DMS 273 (cell line): Measurements from ENCODE around the gene GET3.
"Not testable (repeated sequence)": the region's sequence is repeated elsewhere in the genome, so short reads cannot be mapped to it uniquely, and the experiment has no call there.

Experiments used
- DNase-seq: peaks from one replicate; lab custom pipeline; 2025; ENCODE audit not compliant: unreplicated experiment; lab: John Stamatoyannopoulos, UW

Gene GET3

DNA sequence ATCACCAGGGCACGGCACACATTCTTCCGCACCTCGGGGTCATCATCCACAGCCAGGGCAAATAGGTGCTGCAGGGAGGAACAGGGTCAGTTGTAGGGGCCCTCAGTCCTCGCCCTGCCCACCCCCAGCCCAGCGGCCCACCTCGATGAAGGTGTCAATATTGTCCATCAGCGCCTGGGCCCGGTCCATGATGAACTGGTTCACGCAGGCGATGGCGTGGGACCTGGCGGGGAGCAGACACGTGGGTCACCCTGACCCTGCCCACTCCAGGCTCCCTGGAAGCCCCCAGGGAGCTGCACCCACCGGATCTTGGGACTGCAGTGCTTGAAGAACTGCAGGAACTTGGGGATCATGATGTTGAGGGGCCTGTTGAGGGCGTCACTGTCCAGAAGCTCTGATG, 22.2 kb upstream of the GET3 start:
- DNase-seq = no peak

DNA sequence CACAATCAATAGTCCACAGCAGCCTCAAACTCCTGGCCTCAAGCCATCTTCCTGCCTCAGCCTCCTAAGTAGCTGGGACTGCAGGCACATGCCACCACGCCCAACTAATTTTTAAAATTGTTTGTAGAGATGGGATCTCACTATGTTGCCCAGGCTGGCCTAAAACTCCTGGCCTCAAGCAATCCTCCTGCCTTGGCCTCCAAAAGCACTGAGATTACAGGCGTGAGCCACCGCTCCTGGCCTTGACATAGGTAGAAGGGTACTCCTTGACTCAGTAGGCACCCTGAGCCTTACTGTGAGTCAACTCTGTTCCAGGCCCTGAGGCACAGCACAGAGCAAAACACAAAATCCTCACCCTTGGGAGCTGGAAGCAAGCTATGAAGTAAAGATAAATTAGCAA, 21.4 kb upstream of the GET3 start:
- no peak for DNase-seq

DNA sequence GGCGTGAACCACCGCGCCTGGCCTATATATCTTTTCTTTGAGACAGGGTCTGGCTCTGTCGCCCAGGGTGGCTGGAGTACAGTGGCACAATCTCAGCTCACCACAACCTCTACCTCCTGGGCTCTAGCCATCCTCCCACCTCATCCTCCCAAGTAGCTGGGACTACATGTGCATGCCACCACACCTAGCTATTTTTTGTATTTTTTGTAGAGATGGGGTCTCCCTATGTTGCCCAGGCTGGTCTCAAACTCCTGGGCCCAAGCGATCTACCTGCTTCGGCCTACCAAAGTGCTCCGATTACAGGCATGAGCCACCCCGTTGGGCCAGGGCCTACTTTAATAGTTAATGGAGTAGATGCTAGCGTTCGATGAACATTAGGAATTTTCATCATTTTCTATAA, 17.0 kb upstream of the GET3 start:
- DNase-seq = no peak

DNA sequence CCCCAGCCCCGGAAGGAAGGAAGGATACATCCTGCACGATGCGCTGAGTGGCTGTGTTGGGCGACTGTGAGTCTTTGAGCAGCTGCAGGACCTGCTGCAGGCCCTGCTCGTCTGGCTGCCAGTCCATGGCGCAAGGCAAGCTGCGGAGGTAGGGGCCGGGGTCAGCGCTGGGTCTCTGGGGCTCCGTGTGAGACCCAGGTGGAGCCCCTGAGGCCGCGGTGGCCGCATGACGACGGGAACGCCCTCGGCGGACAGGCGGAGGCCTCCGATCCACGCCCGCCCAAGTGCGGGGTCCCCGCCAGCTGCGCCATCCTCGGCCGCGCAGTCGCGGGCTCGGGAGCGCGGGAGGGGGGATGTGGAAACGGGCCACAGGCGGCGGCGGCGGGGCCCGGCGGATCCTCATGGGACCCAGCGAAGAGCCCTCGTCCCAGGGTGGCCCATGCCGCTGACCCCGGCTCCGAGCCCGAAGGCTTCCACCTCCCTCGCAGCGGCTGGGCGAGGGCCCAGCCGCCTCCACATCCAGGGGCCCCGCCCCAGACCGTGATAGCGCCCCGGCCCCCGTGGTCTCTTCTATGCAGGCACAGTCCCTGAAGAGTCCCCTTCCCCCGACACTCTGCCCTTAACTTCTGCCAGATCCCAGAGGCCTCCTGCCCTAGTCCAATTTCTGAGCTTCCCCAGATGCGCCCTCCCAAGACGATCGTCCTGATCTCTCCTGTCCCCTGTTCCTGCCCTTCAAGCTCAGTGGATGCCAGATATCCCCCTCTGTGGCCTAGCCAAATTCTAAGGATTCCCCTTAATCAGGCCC, 16.2 kb upstream of the GET3 start:
- DNase-seq = peak; percentile 46

DNA sequence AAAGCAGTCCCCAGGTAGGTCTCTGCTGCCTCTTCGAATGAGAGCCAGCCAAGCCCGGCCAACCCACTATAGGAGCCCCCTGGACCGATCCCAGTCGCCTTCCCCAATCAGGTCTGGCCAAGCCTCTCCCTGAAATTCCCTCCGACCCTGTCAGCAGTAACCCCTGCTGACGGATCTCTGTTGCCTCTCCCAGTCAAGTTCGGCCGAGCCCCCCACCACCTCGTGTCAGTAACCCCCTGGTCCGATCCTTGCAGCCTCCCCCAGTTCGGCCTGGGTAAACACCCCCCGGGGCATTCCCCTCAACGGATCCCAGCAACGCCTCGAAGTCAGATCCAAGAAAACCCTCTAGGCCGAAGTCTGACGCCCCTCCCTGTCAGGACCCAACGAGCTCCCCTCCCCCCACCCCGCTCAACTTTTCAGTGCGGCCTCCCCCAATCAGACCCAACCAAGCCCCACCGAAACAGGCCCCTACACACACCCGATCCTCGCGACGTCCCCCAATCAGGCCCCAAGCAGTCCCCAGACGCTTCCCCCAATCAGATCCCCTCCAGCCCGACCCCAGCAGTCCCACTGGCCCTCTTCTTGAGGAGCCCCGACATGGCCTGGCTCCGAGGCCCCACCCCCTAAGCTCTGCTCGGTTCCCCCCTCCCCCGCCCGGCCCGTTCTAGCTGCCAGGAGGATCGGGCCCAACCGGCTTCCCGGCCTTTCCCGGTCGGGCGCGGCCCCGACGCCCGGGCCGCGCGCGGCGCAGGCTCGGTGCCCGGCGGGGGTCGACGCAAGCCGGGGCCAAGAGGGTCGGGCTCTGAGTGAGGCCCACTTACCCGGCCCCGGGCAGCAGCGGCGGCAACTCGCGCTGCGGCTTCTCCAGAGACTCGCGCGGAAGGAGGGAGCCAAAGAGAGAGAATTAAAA, 15.4 kb upstream of the GET3 start:
- peak; percentile 77 for DNase-seq

DNA sequence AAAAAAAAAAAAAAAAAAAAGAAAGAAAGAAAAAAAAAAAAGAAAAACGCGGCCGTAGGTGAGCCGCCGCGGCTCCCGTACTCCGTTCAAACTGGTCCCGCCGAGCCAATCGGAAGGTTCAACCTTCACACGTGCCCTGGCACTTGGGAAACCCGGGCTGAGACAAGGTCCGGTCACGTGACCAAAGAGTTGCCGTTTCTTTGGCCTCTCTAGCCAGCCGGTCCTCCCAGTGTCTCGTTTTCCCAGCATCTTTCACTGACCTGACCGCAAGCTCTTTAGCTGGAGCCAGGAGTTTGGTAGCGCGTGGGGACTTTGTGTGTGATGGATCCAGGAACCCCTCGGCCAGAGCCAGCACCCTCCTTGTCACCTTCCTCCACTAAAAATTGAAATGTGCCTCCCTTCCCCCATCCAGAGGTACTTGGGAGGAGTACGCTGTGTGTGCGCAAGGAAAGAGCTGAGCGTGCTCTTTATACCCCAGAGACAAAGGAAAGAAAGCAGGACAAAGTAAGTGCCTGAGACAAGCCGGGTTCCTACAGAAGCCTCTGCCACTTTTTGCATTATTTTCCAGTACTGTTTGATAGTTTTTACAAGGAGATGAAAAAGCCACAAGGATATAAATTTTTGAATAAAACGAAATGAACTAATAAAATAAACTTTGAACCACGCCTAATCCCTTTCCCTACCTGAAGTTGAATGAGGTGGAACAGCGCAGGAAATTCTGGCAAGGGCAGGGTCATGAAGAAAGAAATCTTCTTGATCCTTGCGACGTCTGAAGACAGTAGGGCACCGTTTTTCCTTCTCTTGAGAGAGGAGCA, 14.5 kb upstream of the GET3 start:
- peak; percentile 100 for DNase-seq

DNA sequence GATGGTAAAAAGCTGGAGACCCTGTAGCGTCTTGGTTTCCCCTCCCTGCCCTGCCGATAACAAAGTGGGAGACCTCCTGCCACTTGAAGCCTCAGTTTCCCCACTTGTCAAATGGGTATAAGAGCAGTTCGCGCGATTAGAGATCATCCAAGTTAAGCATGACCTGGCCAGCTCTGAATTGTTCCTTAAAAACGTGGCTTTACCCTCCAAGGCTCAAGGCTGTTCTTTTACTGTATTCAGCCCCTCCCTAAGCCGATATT, 14.0 kb upstream of the GET3 start:
- DNase-seq = peak; percentile 68

- DNase-seq = peak; percentile 92
Observed at GRCh38 chr19:12723641-12724426, 13.5 kb upstream of the GET3 start, which contains the start of gene TNPO2. Gene TNPO2, minus strand, starts transcription at chr19:12723932. Its CDS starts 2,955 bp downstream, at chr19:12720977.

GRCh38 chr19:12725612-12726011, 11.7 kb upstream of the GET3 start:
- DNase-seq = not testable (repeated sequence)

GRCh38 chr19:12726988-12727316, 10.3 kb upstream of the GET3 start:
- DNase-seq = no peak

DNA sequence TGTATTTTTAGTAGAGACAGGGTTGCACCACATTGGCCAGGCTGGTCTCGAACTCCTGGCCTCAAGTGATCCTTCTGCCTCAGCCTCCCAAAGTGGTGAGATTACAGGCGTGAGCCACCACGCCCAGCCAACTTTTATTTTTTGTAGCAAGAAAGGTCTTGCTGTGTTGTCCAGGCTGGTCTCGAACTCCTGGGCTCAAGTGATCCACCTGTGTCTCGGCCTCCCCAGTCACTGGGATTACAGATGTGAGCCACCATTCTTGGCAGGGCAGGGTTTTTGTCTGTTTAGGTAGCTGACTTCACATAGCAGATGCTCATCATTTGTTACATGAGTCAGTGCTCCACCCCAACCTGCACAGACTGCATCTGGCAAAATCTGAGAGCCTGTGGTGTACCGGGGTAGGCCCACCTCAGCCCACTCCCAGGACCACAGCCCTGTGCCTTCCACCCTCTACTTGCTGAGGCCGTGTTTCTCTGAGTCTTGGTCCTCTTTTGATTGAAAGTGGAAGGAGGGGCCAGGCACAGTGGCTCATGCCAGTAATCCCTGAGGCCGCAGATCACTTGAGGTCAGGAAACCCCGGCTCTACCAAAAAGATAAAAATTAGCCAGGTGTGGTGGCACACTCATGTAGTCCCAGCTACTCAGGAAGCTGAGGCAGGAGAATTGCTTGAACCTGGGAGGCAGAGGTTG, 9.4 kb upstream of the GET3 start:
- DNase-seq = no peak

- DNase-seq = no peak
Observed at GRCh38 chr19:12730064-12730463, 7.2 kb upstream of the GET3 start.

- DNase-seq = no peak
Observed at GRCh38 chr19:12731337-12731736, 6.0 kb upstream of the GET3 start.

DNA sequence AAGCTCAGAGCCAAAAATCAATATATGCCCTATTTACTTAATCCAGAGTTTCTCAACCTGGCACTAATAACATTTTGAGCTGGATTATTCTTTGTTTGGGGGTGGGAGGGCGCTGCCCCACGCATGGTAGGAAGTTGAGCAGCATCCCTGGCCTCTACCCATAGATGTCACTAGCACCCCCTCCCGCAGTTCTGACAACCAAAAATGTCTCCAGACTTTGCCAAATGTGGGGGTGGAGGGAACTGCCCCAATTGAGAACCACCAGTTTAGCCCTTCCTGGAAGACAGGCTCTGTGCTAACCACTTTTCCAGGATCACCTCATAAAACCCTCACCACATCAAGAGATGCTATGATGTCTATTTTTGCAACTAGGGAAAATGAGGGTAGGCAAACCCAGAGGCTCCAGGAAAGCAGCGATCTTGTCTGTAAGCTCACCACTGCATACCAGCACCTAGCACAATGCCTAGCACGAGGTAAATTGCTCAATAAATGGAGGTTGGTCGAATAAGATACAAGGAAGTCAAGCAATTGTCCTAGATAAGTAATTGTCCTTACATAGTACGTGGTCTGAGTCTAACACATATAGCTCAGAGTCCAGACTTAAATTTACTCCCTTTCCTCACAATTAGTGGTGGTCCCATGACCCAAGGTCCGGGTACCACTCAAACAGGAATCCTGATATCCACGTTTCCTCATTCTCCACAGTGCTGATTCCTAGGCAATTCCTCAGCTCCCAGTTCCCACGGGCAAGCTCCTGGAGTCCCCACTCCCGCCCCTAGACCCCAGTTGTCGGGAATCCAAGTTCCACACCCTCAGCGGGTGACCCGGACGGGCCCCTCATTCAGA, 3.7 kb upstream of the GET3 start:
- peak; percentile 86 for DNase-seq

DNA sequence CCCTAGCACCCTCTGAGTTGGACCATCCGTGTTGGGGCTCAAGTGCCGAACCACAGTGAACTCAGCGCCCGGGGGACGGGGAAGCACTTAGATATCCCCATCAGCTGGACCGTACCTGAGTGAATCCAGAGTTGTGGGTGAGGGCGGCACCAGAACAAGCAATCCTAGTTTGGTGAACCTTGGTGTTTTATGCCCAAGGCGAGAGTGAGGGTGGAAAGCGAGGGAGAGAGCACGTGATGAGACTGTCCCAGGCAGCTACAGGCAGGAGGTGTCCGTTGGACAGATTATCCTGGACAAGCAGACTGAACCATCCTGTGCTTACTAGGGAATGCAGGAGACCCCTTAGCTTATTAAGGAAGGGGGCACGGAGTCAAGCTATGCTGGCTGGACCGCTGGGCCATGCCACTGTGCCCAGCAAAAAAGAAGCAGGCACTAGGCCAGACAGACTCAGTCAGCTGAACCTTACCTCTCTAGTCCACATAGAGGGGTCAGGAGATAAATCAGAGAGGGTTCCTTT, 596 bp downstream of the GET3 start:
- DNase-seq = no peak

- DNase-seq = no peak
Observed at GRCh38 chr19:12745166-12745897, 8.0 kb downstream of the GET3 start.

DNA sequence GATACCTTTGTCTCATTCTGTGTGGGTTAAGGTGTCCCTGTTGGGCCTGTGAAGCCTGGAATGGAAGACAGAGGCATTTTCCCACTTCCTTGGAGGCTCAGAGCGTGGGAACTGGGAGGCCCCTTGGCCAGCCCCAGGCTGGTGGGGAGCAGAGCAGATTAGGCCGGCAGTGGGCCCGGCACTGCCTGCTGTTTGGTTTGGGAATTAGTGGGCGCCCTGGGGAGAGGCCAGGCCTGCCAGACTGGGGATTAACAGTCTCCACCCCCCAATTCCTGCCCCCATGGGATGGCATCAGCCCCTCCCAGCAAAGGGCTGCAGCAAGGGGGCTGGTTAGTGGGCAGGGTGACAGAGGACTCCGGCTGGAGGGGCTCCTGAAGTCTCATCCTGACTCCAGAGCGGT, 11.2 kb downstream of the GET3 start:
- no peak for DNase-seq

GRCh38 chr19:12749938-12750521, 12.7 kb downstream of the GET3 start:
- peak; percentile 66 for DNase-seq
